Stimulated activated CD4-positive, alpha-beta T cell treated with anti-CD3 and anti-CD28 coated beads, Interleukin-4, amount 100 ng/mL, for 48 hours (primary cell): ENCODE data around the gene CABP4.

Experiments
- DNase-seq, 2 donors: peaks; one replicate each; pipeline ENCODE4 v3.0.0-alpha.2; 2020; ENCODE audit warnings: low read depth in 2 of 2

The CABP4 gene

GRCh38 chr11:67435727-67436458 lies 19.3 kb upstream of the CABP4 start:
- DNase-seq: no peak

GRCh38 chr11:67436459-67437081 lies 18.6 kb upstream of the CABP4 start:
- DNase-seq: peak; percentile 74 to 75

- no peak for DNase-seq
These were observed 17.9 kb upstream of the CABP4 start, which contains the start of gene PTPRCAP for GRCh38 chr11:67437082-67437808. PTPRCAP (minus strand) TSS chr11:67437682; CDS start chr11:67437619, 63 bp downstream.

- no peak for DNase-seq
These were observed 17.4 kb upstream of the CABP4 start for GRCh38 chr11:67437809-67438157.

GRCh38 chr11:67438158-67438902 lies 16.8 kb upstream of the CABP4 start:
- DNase-seq: peak; percentile 77 to 78

- DNase-seq: no peak
These were observed 15.6 kb upstream of the CABP4 start for GRCh38 chr11:67439321-67440228.

GRCh38 chr11:67440229-67441097 lies 14.7 kb upstream of the CABP4 start:
- DNase-seq: no peak

- no peak for DNase-seq
These were observed 14.0 kb upstream of the CABP4 start for GRCh38 chr11:67441098-67441563.

GRCh38 chr11:67441731-67442351 lies 13.3 kb upstream of the CABP4 start:
- no peak for DNase-seq

GRCh38 chr11:67442504-67443404 lies 12.4 kb upstream of the CABP4 start:
- no peak for DNase-seq

- DNase-seq: no peak
These were observed 9.6 kb upstream of the CABP4 start for GRCh38 chr11:67445515-67445914.

GRCh38 chr11:67448220-67448609 lies 6.9 kb upstream of the CABP4 start:
- no peak for DNase-seq

- no peak for DNase-seq
These were observed 5.9 kb upstream of the CABP4 start for GRCh38 chr11:67449116-67449844.

- no peak for DNase-seq
These were observed 4.1 kb upstream of the CABP4 start for GRCh38 chr11:67450796-67451657.

- no peak for DNase-seq
These were observed 3.5 kb upstream of the CABP4 start for GRCh38 chr11:67451658-67451976.

GRCh38 chr11:67452141-67452952 lies 2.8 kb upstream of the CABP4 start, which contains the start of gene GPR152:
GPR152 (minus strand) TSS chr11:67452729; CDS start chr11:67452724, 5 bp downstream.
- no peak for DNase-seq
